Endothelial cell of umbilical vein (primary cell): ENCODE results near the gene NCK2. TPM values are rescaled to one million over a fixed set of nuclear protein-coding genes. Genes with fewer than 3 reads are reported as not detected.

Experiments used
- BruUV-seq: library from RNA; stranded (reverse); fragments of 400-500 nt; replicated peaks from 2 replicates; lab custom pipeline; 2021; lab: Mats Ljungman, UMichigan
- CTCF ChIA-PET: fragments of 300-600, 350-600 bp; sonication (Branson Sonifier 250); formaldehyde crosslinking; loops from one replicate; lab custom pipeline; 2021; ENCODE audit warnings: antibody characterized with exemption, inconsistent platforms; lab: Charles Lee
- POLR2A ChIA-PET: fragments of 300-600, 350-600 bp; sonication (Branson Sonifier 250); formaldehyde crosslinking; loops from one replicate; lab custom pipeline; 2021; ENCODE audit warnings: antibody characterized with exemption, inconsistent platforms; lab: Charles Lee
- DNase-seq: peaks from one replicate; pipeline ENCODE4 v3.0.0-alpha.2; 2011; ENCODE audit warnings: low read depth, low spot score
- FAIRE-seq: peaks from 2 replicates; lab custom pipeline; 2011; peaks lifted over from hg19 to GRCh38; lab: Jason Lieb, UNC
- H2AFZ ChIP-seq: 2 replicates; pipeline ENCODE4 v1.6.0; 2012; ENCODE audit warnings: low read depth, low read length, control low read depth, inconsistent platforms
- H3K27ac ChIP-seq: 2 replicates; pipeline ENCODE4 v1.5.1; 2011; ENCODE audit warnings: low read depth, mild to moderate bottlenecking, control low read depth, low read length, moderate library complexity; ENCODE audit not compliant: insufficient read depth
- H3K27me3 ChIP-seq, 2 experiments: 2 replicates each; pipeline versions ENCODE4 v1.6.0 to v1.6.1; 2011; ENCODE audit warnings: low read length in 2 of 2, mixed read lengths in 1 of 2; ENCODE audit not compliant: control insufficient read depth in 2 of 2, insufficient read depth in 2 of 2
- H3K36me3 ChIP-seq, 2 experiments: 2 replicates in 1 of 2; 3 replicates in 1 of 2; pipeline ENCODE4 v1.5.1; 2011; ENCODE audit warnings: low read length in 2 of 2, mild to moderate bottlenecking in 1 of 2, moderate library complexity in 1 of 2; ENCODE audit not compliant: control insufficient read depth in 2 of 2, insufficient read depth in 2 of 2; ENCODE audit errors: extremely low read depth in 1 of 2
- H3K4me1 ChIP-seq: 3 replicates; pipeline ENCODE4 v1.5.1; 2011; ENCODE audit warnings: mild to moderate bottlenecking, low read length; ENCODE audit not compliant: control insufficient read depth, insufficient read depth; ENCODE audit errors: extremely low read depth
- H3K4me2 ChIP-seq: 2 replicates; pipeline ENCODE4 v1.6.1; 2011; ENCODE audit warnings: low read length, control low read depth, mixed read lengths; ENCODE audit not compliant: insufficient read depth
- H3K4me3 ChIP-seq, 3 experiments: fragments of 200-600 bp in 1 of 3; sonication (generic), shearing (Covaris generic) in 1 of 3; replicated peaks in 1 of 3; 2 replicates each; pipeline ENCODE4 v1.5.1; 2011 to 2016; ENCODE audit warnings: control low read depth in 3 of 3, low read length in 3 of 3, mild to moderate bottlenecking in 2 of 3, inconsistent platforms in 1 of 3, low read depth in 1 of 3, moderate library complexity in 1 of 3; ENCODE audit not compliant: insufficient read depth in 1 of 3
- H3K79me2 ChIP-seq: 2 replicates; pipeline ENCODE4 v1.6.0; 2012; ENCODE audit warnings: low read length, inconsistent platforms; ENCODE audit not compliant: control insufficient read depth, insufficient read depth
- H3K9ac ChIP-seq: replicated peaks from 2 replicates; pipeline ENCODE3; 2011; ENCODE audit warnings: low read length, control low read depth; ENCODE audit not compliant: insufficient read depth; ENCODE audit errors: extremely low read depth
- H3K9me1 ChIP-seq: replicated peaks from 3 replicates; pipeline ENCODE4 v1.6.0; 2011; ENCODE audit warnings: mild to moderate bottlenecking, low read length; ENCODE audit not compliant: control insufficient read depth, insufficient read depth; ENCODE audit errors: extremely low read depth
- H3K9me3 ChIP-seq: replicated peaks from 2 replicates; pipeline ENCODE4 v1.5.1; 2012; ENCODE audit warnings: low read length, inconsistent platforms; ENCODE audit not compliant: control insufficient read depth, insufficient read depth
- H4K20me1 ChIP-seq: replicated peaks from 2 replicates; pipeline ENCODE3; 2011; ENCODE audit warnings: mild to moderate bottlenecking, low read length; ENCODE audit not compliant: control insufficient read depth, insufficient read depth; ENCODE audit errors: extremely low read depth
- EZH2 ChIP-seq: IDR thresholded peaks from 2 replicates; pipeline ENCODE4 v1.6.1; 2012; ENCODE audit warnings: borderline replicate concordance, low read depth, mild to moderate bottlenecking, moderate library complexity, low read length, inconsistent platforms; ENCODE audit not compliant: severe bottlenecking
- FOS ChIP-seq: IDR thresholded peaks from 2 replicates; pipeline ENCODE4 v1.6.1; 2011; ENCODE audit warnings: mild to moderate bottlenecking, low read length, moderate library complexity, borderline replicate concordance; ENCODE audit not compliant: insufficient read depth
- GATA2 ChIP-seq: IDR thresholded peaks from 2 replicates; pipeline ENCODE4 v1.7.0; 2011; ENCODE audit warnings: low read depth, mild to moderate bottlenecking, moderate library complexity, mixed read lengths, low read length; ENCODE audit not compliant: insufficient read length, insufficient read depth
- JUN ChIP-seq: IDR thresholded peaks from 2 replicates; pipeline ENCODE4 v1.6.1; 2011; ENCODE audit warnings: borderline replicate concordance, low read depth; ENCODE audit not compliant: insufficient read length, insufficient read depth
- MYC ChIP-seq: IDR thresholded peaks from one replicate; pipeline ENCODE4 v1.6.1; 2011; ENCODE audit warnings: mild to moderate bottlenecking, low read depth, low read length
- POLR2A ChIP-seq: IDR thresholded peaks from 2 replicates; pipeline ENCODE4 v1.6.1; 2012; ENCODE audit warnings: low read depth, mild to moderate bottlenecking, control low read depth, low read length
- POLR2AphosphoS5 ChIP-seq: IDR thresholded peaks from 2 replicates; pipeline ENCODE4 v1.6.1; 2012; ENCODE audit warnings: low read depth, mild to moderate bottlenecking, control low read depth, low read length, moderate library complexity; ENCODE audit not compliant: insufficient read depth
- dilution Hi-C: fragments of 300-500 bp; cut with MboI; formaldehyde crosslinking; loops from one replicate; pipeline ENCODE4 v1.15.0; 2019; ENCODE audit warnings: low sequenced_read_pairs; ENCODE audit not compliant: extremely low pct_ligation_motif_present
- intact Hi-C: fragments of 100-400 bp; cut with micrococcal nuclease; formaldehyde crosslinking; loops from one replicate; pipeline ENCODE4 v1.10.0; 2022
- polyA plus RNA-seq, 4 experiments: library from polyadenylated mRNA; depleted of rRNA in 3 of 4; stranded (reverse) in 3 of 4; unstranded in 1 of 4; fragments of >200 nt; gene quantifications; 2 replicates each; pipeline versions ENCODE4 v1.2.1 to v1.2.3, GENCODE V29; 2011 to 2012; ENCODE audit warnings: missing spikeins in 1 of 4
- total RNA-seq: library from RNA; stranded (reverse); gene quantifications from 2 replicates; pipeline ENCODE4 v1.2.3, GENCODE V29; 2021
- TF ChIP-seq, protein P1 (sequence below), 2 donors: IDR thresholded peaks; 1 replicate in 1 of 2; 2 replicates in 1 of 2; pipeline ENCODE4 v1.5.1; 2011; ENCODE audit warnings: low read length in 2 of 2, mild to moderate bottlenecking in 2 of 2, moderate library complexity in 2 of 2, control low read depth in 1 of 2, inconsistent platforms in 1 of 2, low read depth in 1 of 2; ENCODE audit not compliant: insufficient read depth in 1 of 2; ENCODE audit errors: extremely low read depth in 1 of 2
- TF ChIP-seq, protein P2 (sequence below): IDR thresholded peaks from 2 replicates; pipeline ENCODE4 v1.6.1; 2011; ENCODE audit not compliant: insufficient read depth, insufficient read length

Gene NCK2
- total and polyA plus RNA-seq, 2 donors (not counting 3 experiments of a cell fraction or from before 2014, with no cell fraction given): 23.8 to 39.1 TPM

DNA sequence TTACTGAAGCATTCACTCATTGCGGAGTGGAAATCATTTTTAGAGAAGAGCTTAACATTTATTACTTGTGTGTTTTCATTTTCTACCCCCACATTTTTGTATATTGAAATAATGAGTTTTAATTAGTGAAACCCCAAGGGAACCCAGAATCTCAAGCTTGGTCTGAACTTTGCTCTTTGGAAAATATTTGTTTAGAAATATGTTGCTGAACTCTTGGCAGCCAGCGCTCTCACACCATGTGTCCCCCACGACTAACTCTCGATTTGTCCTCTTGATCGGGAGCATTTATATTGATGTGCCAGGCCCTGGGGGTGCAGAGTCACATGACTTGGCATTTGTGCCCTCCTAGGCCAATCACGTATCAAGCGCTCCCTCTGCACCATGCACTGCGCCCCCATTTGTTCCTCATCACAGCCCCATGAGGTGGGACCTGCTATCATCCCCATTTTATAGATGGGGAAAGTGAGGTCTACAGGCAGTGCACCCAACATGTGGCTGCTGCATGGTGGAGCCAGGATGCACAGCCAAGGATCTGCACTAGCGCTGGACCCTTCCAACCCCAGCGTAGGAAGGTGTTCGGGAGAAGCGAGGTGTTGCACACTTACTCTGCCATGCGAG, 149.7 kb downstream of the NCK2 start:
- no TSS peak for BruUV-seq
- no peak overlapping the region for H3K9ac ChIP-seq
- POLR2A ChIA-PET: no interaction called here

DNA sequence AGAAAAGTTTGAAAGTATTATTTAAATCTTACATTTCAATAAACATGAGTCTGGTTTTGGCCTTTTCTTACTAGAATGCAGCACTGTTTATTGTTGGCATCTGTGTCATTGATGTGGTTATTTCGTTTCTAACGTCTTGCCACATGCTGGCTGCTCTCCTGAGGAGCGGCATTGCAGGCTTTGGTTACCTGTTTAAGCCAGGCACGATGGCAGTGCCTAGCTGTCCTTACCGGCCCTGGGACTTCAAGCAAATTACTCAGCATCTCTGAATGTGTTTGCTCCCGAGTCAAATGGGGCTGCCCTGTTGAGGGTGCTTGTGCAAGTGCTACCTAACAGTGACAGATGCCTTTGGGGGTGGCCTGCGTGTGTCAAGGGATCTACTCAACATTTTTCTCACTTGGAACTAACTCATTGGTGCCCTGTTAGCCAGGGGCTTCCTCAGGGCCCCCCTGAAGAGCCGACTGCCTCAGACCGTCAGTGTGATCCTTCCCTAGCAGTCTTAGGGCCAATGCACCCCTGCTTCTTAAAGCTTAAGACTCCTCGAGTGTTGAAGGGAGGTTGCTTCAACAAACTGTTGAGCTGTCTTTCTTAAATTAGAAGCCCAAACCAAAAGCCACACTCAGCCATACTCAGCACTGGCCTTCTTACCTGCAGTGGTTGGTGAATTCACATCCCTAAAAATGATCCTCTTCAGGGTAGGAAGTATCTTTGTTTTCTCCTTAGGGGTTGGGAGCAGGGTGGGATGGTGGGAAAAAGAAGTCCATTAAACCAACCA, 151.5 kb downstream of the NCK2 start:
- Histone ChIP-seq H4K20me1 (no peaks in the 10 kb centered on the region), H3K27ac (no peak overlapping the region), H2AFZ (no peak overlapping the region), H3K79me2 (no peaks in the 10 kb centered on the region), H3K9me1 (no peaks in the 10 kb centered on the region), H3K4me1 (no peaks in the 10 kb centered on the region), H3K4me2 (no peak overlapping the region), H3K9me3 (no peaks in the 10 kb centered on the region), H3K9ac (no peak overlapping the region), H3K4me3 (no peak overlapping the region), H3K36me3 (peaks cover 0 to 11% of the 10 kb centered on the region in 2 experiments), H3K27me3 (no peaks in the 10 kb centered on the region)
- ChIA-PET POLR2A (no interaction called here), CTCF (interaction anchor here (0.6 kb wide), 1 partner anchor 10 kb away, joined by 3 read pairs; no protein-coding TSS in a partner anchor)
- DNase-seq: no peak
- no peak for FAIRE-seq
- no TSS peak for BruUV-seq
- intact Hi-C loops: no loop called here
- dilution Hi-C loops: no loop called here
- TF ChIP-seq EZH2 (no peak), MYC (no peak), GATA2 (no peak)
- TF ChIP-seq, protein P1, sequence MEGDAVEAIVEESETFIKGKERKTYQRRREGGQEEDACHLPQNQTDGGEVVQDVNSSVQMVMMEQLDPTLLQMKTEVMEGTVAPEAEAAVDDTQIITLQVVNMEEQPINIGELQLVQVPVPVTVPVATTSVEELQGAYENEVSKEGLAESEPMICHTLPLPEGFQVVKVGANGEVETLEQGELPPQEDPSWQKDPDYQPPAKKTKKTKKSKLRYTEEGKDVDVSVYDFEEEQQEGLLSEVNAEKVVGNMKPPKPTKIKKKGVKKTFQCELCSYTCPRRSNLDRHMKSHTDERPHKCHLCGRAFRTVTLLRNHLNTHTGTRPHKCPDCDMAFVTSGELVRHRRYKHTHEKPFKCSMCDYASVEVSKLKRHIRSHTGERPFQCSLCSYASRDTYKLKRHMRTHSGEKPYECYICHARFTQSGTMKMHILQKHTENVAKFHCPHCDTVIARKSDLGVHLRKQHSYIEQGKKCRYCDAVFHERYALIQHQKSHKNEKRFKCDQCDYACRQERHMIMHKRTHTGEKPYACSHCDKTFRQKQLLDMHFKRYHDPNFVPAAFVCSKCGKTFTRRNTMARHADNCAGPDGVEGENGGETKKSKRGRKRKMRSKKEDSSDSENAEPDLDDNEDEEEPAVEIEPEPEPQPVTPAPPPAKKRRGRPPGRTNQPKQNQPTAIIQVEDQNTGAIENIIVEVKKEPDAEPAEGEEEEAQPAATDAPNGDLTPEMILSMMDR (IDR thresholded peaks at IDR 0.05; ENCODE audit: extremely low read depth in 1 of 2, insufficient read depth in 1 of 2, low read depth in 1 of 2, low read length in 2 of 2): no peak

More for the DNA sequence above, 149.7 kb downstream of the NCK2 start:
- H3K36me3 ChIP-seq: peaks cover 0 to 11% of the 10 kb centered on the region in 2 experiments
- no peak overlapping the region for H3K4me2 ChIP-seq
- H3K79me2 ChIP-seq: no peaks in the 10 kb centered on the region
- H3K4me1 ChIP-seq: no peaks in the 10 kb centered on the region
- CTCF ChIA-PET: no interaction called here
- H4K20me1 ChIP-seq: no peaks in the 10 kb centered on the region
- H3K9me1 ChIP-seq: no peaks in the 10 kb centered on the region
- no peak overlapping the region for H3K27ac ChIP-seq
- FAIRE-seq (no peak), DNase-seq (no peak)
- intact Hi-C loops (no loop called here), dilution Hi-C loops (no loop called here)
- H3K9me3 ChIP-seq: no peaks in the 10 kb centered on the region
- H2AFZ ChIP-seq: no peak overlapping the region
- no peak overlapping the region for H3K4me3 ChIP-seq
- TF ChIP-seq, protein P2, sequence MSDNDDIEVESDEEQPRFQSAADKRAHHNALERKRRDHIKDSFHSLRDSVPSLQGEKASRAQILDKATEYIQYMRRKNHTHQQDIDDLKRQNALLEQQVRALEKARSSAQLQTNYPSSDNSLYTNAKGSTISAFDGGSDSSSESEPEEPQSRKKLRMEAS: no peak
- TF ChIP-seq POLR2AphosphoS5: no peak
- no peak for TF ChIP-seq FOS
- no peak for TF ChIP-seq POLR2A
- no peak for TF ChIP-seq EZH2
- TF ChIP-seq MYC: no peak
- no peak for TF ChIP-seq JUN
- H3K27me3 ChIP-seq: no peaks in the 10 kb centered on the region
